HCT116 (cell line): ENCODE measurements around the gene INSR. TPM values are rescaled to one million over a fixed set of nuclear protein-coding genes. Genes with fewer than 3 reads are reported as not detected.

Source experiments
- ATAC-seq: fragments of 200-7000 bp; cut with Tn5 transposase; 2 replicates; pipeline ENCODE4 v1.9.1; 2020; ENCODE audit warnings: mild to moderate bottlenecking, moderate library complexity
- BruUV-seq: library from RNA; stranded (reverse); fragments of 400-500 nt; replicated peaks from 2 replicates; lab custom pipeline; 2021; lab: Mats Ljungman, UMichigan
- CTCF ChIA-PET: fragments of 300-600 bp; sonication (Branson Sonifier 250); formaldehyde crosslinking; loops from one replicate; lab custom pipeline; 2021; ENCODE audit warnings: antibody characterized with exemption; lab: Charles Lee
- POLR2A ChIA-PET: fragments of 300-600, 350-600 bp; sonication (Branson Sonifier 250); formaldehyde crosslinking; loops from one replicate; lab custom pipeline; 2021; ENCODE audit warnings: antibody characterized with exemption; lab: Charles Lee
- RAD21 ChIA-PET, 2 experiments: fragments of 300-600 bp; sonication (Branson Sonifier 250); formaldehyde crosslinking; loops; one replicate each; lab custom pipeline; 2023; ENCODE audit warnings: low total read pairs in 2 of 2; ENCODE audit not compliant: uncharacterized antibody in 2 of 2, unreplicated experiment in 2 of 2, low non-redundant PET in 1 of 2; lab: Charles Lee
- DNase-seq: peaks from one replicate; pipeline ENCODE4 v3.0.0-alpha.2; 2010; ENCODE audit warnings: low read depth, low spot score
- H2AFZ ChIP-seq: fragments of 200-600 bp; shearing (Covaris generic), sonication (generic); 2 replicates; pipeline ENCODE4 v1.6.1; 2017; ENCODE audit warnings: low read depth, mixed run types, mixed read lengths, antibody characterized with exemption, low read length; ENCODE audit not compliant: poor library complexity, severe bottlenecking
- H3K27ac ChIP-seq: 2 replicates; pipeline ENCODE4 v1.5.1; 2012; ENCODE audit warnings: low read depth, low read length
- H3K27me3 ChIP-seq: fragments of 200-600 bp; sonication (generic); 2 replicates; pipeline ENCODE4 v1.6.1; 2016; ENCODE audit warnings: mixed run types, low read length, mixed read lengths; ENCODE audit not compliant: insufficient read depth
- H3K36me3 ChIP-seq, 2 experiments: fragments of 200-500 bp in 1 of 2; fragments of 200-600 bp in 1 of 2; sonication (Bioruptor generic) in 1 of 2; sonication (generic) in 1 of 2; 2 replicates each; pipeline versions ENCODE4 v1.5.1 to v1.6.1; 2014 to 2016; ENCODE audit warnings: low read length in 2 of 2, inconsistent platforms in 1 of 2, mixed read lengths in 1 of 2, mixed run types in 1 of 2; ENCODE audit not compliant: insufficient read depth in 2 of 2, control insufficient read depth in 1 of 2
- H3K4me1 ChIP-seq, 2 experiments: fragments of 200-600 bp in 1 of 2; sonication (generic) in 1 of 2; 2 replicates each; pipeline versions ENCODE4 v1.5.1 to v1.6.1; 2012 to 2017; ENCODE audit warnings: low read length in 2 of 2, inconsistent platforms in 1 of 2, mild to moderate bottlenecking in 1 of 2, mixed read lengths in 1 of 2, mixed run types in 1 of 2, moderate library complexity in 1 of 2; ENCODE audit not compliant: insufficient read depth in 2 of 2, control insufficient read depth in 1 of 2
- H3K4me2 ChIP-seq: fragments of 200-600 bp; sonication (generic); 2 replicates; pipeline ENCODE4 v1.6.1; 2017; ENCODE audit warnings: mixed run types, low read length, mixed read lengths
- H3K4me3 ChIP-seq, 2 experiments: fragments of 200-600 bp in 1 of 2; sonication (generic) in 1 of 2; replicated peaks in 1 of 2; 2 replicates each; pipeline ENCODE4 v1.5.1; 2011 to 2016; ENCODE audit warnings: low read length in 2 of 2, control low read depth in 1 of 2, low read depth in 1 of 2, mild to moderate bottlenecking in 1 of 2, mixed read lengths in 1 of 2, mixed run types in 1 of 2
- H3K79me2 ChIP-seq: fragments of 200-600 bp; sonication (generic); 2 replicates; pipeline ENCODE4 v1.6.1; 2017; ENCODE audit warnings: mild to moderate bottlenecking, mixed run types, low read length, moderate library complexity, mixed read lengths; ENCODE audit not compliant: insufficient read depth
- H3K9ac ChIP-seq: fragments of 200-600 bp; sonication (generic); 2 replicates; pipeline ENCODE4 v1.6.1; 2016; ENCODE audit warnings: low read length, mixed read lengths
- H3K9me2 ChIP-seq: fragments of 200-600 bp; sonication (generic), shearing (Covaris generic); 2 replicates; pipeline ENCODE4 v1.6.1; 2017; ENCODE audit warnings: mixed run types, mild to moderate bottlenecking, moderate library complexity; ENCODE audit not compliant: insufficient read depth
- H3K9me3 ChIP-seq, 2 experiments: fragments of 200-500 bp in 1 of 2; fragments of 200-600 bp in 1 of 2; sonication (Bioruptor generic) in 1 of 2; sonication (generic) in 1 of 2; 2 replicates each; pipeline ENCODE4 v1.6.1; 2014 to 2017; ENCODE audit warnings: low read length in 2 of 2, mixed read lengths in 2 of 2, inconsistent platforms in 1 of 2, low read depth in 1 of 2, mild to moderate bottlenecking in 1 of 2, mixed run types in 1 of 2, moderate library complexity in 1 of 2; ENCODE audit not compliant: control insufficient read depth in 1 of 2, insufficient read depth in 1 of 2
- H4K20me1 ChIP-seq: fragments of 200-600 bp; sonication (generic), shearing (Covaris generic); 2 replicates; pipeline ENCODE4 v1.6.1; 2017; ENCODE audit warnings: mixed run types, mild to moderate bottlenecking, moderate library complexity; ENCODE audit not compliant: insufficient read depth
- CBX3 ChIP-seq: IDR thresholded peaks from 2 replicates; pipeline ENCODE4 v1.6.1; 2012; ENCODE audit warnings: low read depth
- CEBPB ChIP-seq: IDR thresholded peaks from 2 replicates; pipeline ENCODE4 v1.6.1; 2012; ENCODE audit warnings: low read depth
- CTCF ChIP-seq, 3 experiments: fragments of 200-600 bp in 1 of 3; sonication (generic) in 1 of 3; IDR thresholded peaks in 2 of 3; conservative IDR thresholded peaks in 1 of 3; 2 replicates each; pipeline ENCODE4 v1.5.1; 2012 to 2017; ENCODE audit warnings: low read depth in 2 of 3, low read length in 2 of 3, antibody characterized with exemption in 1 of 3, borderline replicate concordance in 1 of 3, control low read depth in 1 of 3, mild to moderate bottlenecking in 1 of 3, mixed read lengths in 1 of 3, mixed run types in 1 of 3, moderate library complexity in 1 of 3; ENCODE audit not compliant: insufficient read depth in 1 of 3
- EGR1 ChIP-seq: IDR thresholded peaks from 2 replicates; pipeline ENCODE4 v1.6.1; 2012; ENCODE audit warnings: low read depth
- EZH2 ChIP-seq: fragments of 200-600 bp; sonication (generic); IDR thresholded peaks from 2 replicates; pipeline ENCODE4 v1.6.1; 2017; ENCODE audit warnings: antibody characterized with exemption, mixed run types
- FOSL1 ChIP-seq: IDR thresholded peaks from 2 replicates; pipeline ENCODE4 v1.6.1; 2012; ENCODE audit warnings: low read depth
- JUND ChIP-seq: IDR thresholded peaks from 2 replicates; pipeline ENCODE4 v1.6.1; 2012
- POLR2AphosphoS5 ChIP-seq: IDR thresholded peaks from 2 replicates; pipeline ENCODE4 v1.6.1; 2011; ENCODE audit warnings: mild to moderate bottlenecking, low read depth, low read length, moderate library complexity
- RAD21 ChIP-seq: IDR thresholded peaks from 2 replicates; pipeline ENCODE4 v1.6.1; 2012; ENCODE audit warnings: low read depth, mild to moderate bottlenecking
- REST ChIP-seq: IDR thresholded peaks from 2 replicates; pipeline ENCODE4 v1.6.1; 2012; ENCODE audit warnings: low read depth
- SRF ChIP-seq: IDR thresholded peaks from 2 replicates; pipeline ENCODE4 v1.6.1; 2012; ENCODE audit warnings: low read depth
- TCF7L2 ChIP-seq: IDR thresholded peaks from 2 replicates; pipeline ENCODE4 v1.7.0; 2011; ENCODE audit warnings: borderline replicate concordance, inconsistent platforms; ENCODE audit not compliant: insufficient read depth, insufficient read length; ENCODE audit errors: extremely low read depth
- YY1 ChIP-seq: IDR thresholded peaks from 2 replicates; pipeline ENCODE4 v1.6.1; 2011; ENCODE audit warnings: low read length, low read depth, moderate library complexity, mild to moderate bottlenecking; ENCODE audit not compliant: insufficient replicate concordance; ENCODE audit errors: extremely low read depth
- ZBTB33 ChIP-seq: IDR thresholded peaks from 2 replicates; pipeline ENCODE4 v1.6.1; 2011; ENCODE audit warnings: mild to moderate bottlenecking, low read length, moderate library complexity; ENCODE audit not compliant: insufficient replicate concordance; ENCODE audit errors: extremely low read depth
- ZFX ChIP-seq: fragments of 450-650 bp; IDR thresholded peaks from 2 replicates; pipeline ENCODE4 v1.6.1; 2017
- ZNF274 ChIP-seq: fragments of 200-500 bp; sonication (Bioruptor generic); IDR thresholded peaks from 2 replicates; pipeline ENCODE4 v1.6.1; 2014; ENCODE audit warnings: mild to moderate bottlenecking, low read depth, low read length, inconsistent platforms
- intact Hi-C: fragments of 100-400 bp; cut with micrococcal nuclease; formaldehyde crosslinking; loops from 2 replicates; pipeline ENCODE4 v1.10.0; 2022
- total RNA-seq: library from RNA; stranded (reverse); gene quantifications from one replicate; pipeline ENCODE4 v1.2.1, GENCODE V29; 2021; ENCODE audit not compliant: unreplicated experiment
- TF ChIP-seq, protein P1 (sequence below): IDR thresholded peaks from 2 replicates; pipeline ENCODE4 v1.6.1; 2012
- TF ChIP-seq, protein P2 (sequence below): IDR thresholded peaks from 2 replicates; pipeline ENCODE4 v1.6.1; 2012

The INSR gene
- total RNA-seq, 1 experiment from 2014 or later = 25.4 TPM

DNA sequence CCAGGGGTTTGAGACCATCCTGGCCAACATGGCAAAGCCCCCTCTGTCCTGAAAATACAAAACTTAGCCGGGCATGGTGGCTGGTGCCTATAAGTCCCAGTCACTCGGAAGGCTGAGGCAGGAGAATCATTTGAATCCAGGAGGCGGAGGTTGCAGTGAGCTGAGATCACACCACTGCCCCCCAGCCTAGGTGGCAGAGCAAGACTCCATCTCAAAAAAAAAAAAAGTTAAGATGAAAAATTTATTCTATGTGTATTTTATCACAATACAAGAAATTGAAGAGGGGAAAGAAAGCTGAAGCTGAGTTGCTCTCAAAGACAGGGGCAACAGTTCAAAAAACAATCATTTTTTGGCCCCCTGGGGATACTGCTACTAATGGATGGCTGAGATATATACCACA lies 31.1 kb downstream of the INSR start (continued):
- no peak for TF ChIP-seq CTCF (IDR thresholded peaks at IDR 0.05 in 2 of 3, conservative IDR thresholded peaks at IDR 0.05 in 1 of 3; ENCODE audit: borderline replicate concordance in 1 of 3, insufficient read depth in 1 of 3, low read depth in 2 of 3, low read length in 2 of 3)
- TF ChIP-seq EGR1 = no peak
- no peak for TF ChIP-seq SRF
- TF ChIP-seq FOSL1 = no peak
- TF ChIP-seq, protein P1, sequence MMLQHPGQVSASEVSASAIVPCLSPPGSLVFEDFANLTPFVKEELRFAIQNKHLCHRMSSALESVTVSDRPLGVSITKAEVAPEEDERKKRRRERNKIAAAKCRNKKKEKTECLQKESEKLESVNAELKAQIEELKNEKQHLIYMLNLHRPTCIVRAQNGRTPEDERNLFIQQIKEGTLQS = no peak
- TF ChIP-seq CEBPB = no peak
- no peak for TF ChIP-seq YY1
- no peak for TF ChIP-seq RAD21

DNA sequence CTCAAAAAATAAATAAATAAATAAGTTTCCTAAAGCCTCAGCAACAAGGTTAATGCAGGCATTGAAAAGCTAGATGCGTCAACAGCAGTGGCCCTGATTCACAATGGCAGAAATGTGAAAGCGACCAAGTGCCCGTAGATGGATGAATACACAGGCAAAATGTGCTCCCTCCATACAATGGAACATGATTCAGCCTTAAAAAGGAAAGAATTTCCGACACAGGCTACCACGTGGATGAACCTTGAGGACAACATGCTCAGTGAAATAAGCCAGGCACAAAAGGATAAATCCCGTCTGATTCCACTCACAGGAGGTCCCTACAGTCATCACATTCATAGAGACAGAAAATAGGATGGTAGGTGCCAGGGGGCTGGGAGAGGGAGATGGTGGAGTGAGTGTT lies 31.7 kb downstream of the INSR start:
- no peak overlapping the region for H3K9ac ChIP-seq
- H3K4me1 ChIP-seq = peaks cover 3 to 6% of the 10 kb centered on the region in 2 experiments; a peak in 3 of 4 replicates
- H3K27ac ChIP-seq = no peak overlapping the region
- no peak overlapping the region for H3K4me2 ChIP-seq
- no peak for DNase-seq
- H3K9me2 ChIP-seq = no peaks in the 10 kb centered on the region
- H3K9me3 ChIP-seq = no peaks in the 10 kb centered on the region
- no peak overlapping the region for H2AFZ ChIP-seq
- ChIA-PET RAD21 (no interaction called here), POLR2A (no interaction called here), CTCF (no interaction called here)
- H3K36me3 ChIP-seq = no peaks in the 10 kb centered on the region
- no peak for ATAC-seq
- H3K79me2 ChIP-seq = peaks cover 9% of the 10 kb centered on the region; the same call in 1 of the 2 replicates
- H4K20me1 ChIP-seq = no peaks in the 10 kb centered on the region
- H3K27me3 ChIP-seq = no peaks in the 10 kb centered on the region
- no peak overlapping the region for H3K4me3 ChIP-seq
- no TSS peak for BruUV-seq
- intact Hi-C loops = no loop called here
- TF ChIP-seq YY1 = no peak
- no peak for TF ChIP-seq EGR1
- TF ChIP-seq RAD21 = no peak
- TF ChIP-seq, protein P2, sequence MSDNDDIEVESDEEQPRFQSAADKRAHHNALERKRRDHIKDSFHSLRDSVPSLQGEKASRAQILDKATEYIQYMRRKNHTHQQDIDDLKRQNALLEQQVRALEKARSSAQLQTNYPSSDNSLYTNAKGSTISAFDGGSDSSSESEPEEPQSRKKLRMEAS = no peak
- TF ChIP-seq FOSL1 = no peak
- no peak for TF ChIP-seq EZH2
- no peak for TF ChIP-seq JUND
- no peak for TF ChIP-seq REST
- no peak for TF ChIP-seq ZBTB33
- no peak for TF ChIP-seq TCF7L2
- TF ChIP-seq POLR2AphosphoS5 = no peak
- no peak for TF ChIP-seq ZFX
- no peak for TF ChIP-seq ZNF274
- TF ChIP-seq CEBPB = no peak
- TF ChIP-seq CBX3 = no peak
